Epithelial cell of esophagus (primary cell): ENCODE results near the gene KRTAP21-1.
"Not testable (repeated sequence)": the region's sequence is repeated elsewhere in the genome, so short reads cannot be mapped to it uniquely, and the experiment has no call there.

ENCODE experiments used
- DNase-seq: peaks from one replicate; pipeline ENCODE4 v3.0.0; 2010; ENCODE audit warnings: low read depth
- H3K4me3 ChIP-seq: 2 replicates; pipeline ENCODE4 v1.5.1; 2011; ENCODE audit warnings: mild to moderate bottlenecking, low read length, control low read depth
- CTCF ChIP-seq: IDR thresholded peaks from 2 replicates; pipeline ENCODE4 v1.5.1; 2011; ENCODE audit warnings: low read depth, mild to moderate bottlenecking, low read length, control low read depth, inconsistent platforms; ENCODE audit not compliant: insufficient read depth; ENCODE audit errors: missing control alignments

The KRTAP21-1 gene

GRCh38 chr21:30755328-30755727 is at the start of gene KRTAP21-1:
Gene KRTAP21-1 (minus strand): TSS chr21:30755428. CDS start chr21:30755378, 50 bp downstream.
- DNase-seq, result not testable (repeated sequence)

GRCh38 chr21:30800605-30801004 is 45.4 kb upstream of the KRTAP21-1 start:
- no peak overlapping the region for H3K4me3 ChIP-seq
- TF ChIP-seq CTCF, result no peak
- no peak for DNase-seq

More at GRCh38 chr21:30755328-30755727, at the start of gene KRTAP21-1:
- H3K4me3 ChIP-seq, result not testable (repeated sequence)

- TF ChIP-seq CTCF, result no peak
- DNase-seq, result no peak
- H3K4me3 ChIP-seq, result no peak overlapping the region
Measured at GRCh38 chr21:30793581-30794314, 38.5 kb upstream of the KRTAP21-1 start.

GRCh38 chr21:30779249-30779648 is 24.0 kb upstream of the KRTAP21-1 start:
- no peak for TF ChIP-seq CTCF
- H3K4me3 ChIP-seq, result no peak overlapping the region
- no peak for DNase-seq

- DNase-seq, result peak; percentile 3
- no peak for TF ChIP-seq CTCF
- no peak overlapping the region for H3K4me3 ChIP-seq
Measured at GRCh38 chr21:30769724-30770431, 14.7 kb upstream of the KRTAP21-1 start.

- TF ChIP-seq CTCF, result no peak
- H3K4me3 ChIP-seq, result no peak overlapping the region
- no peak for DNase-seq
Measured at GRCh38 chr21:30760776-30761175, 5.5 kb upstream of the KRTAP21-1 start.

- DNase-seq, result no peak
- TF ChIP-seq CTCF, result no peak
- H3K4me3 ChIP-seq, result no peak overlapping the region
Measured at GRCh38 chr21:30758306-30758705, 3.1 kb upstream of the KRTAP21-1 start.
